Measurements from ENCODE around the gene ETFB.

ETFB gene

GRCh38 chr19:51372649-51373504 lies 6.7 kb upstream of the ETFB start, which contains the start of gene NKG7:
NKG7 (minus strand) TSS chr19:51372654; CDS start chr19:51372535, 119 bp downstream.
- DNase-seq: no peak

- DNase-seq: no peak
Measured at GRCh38 chr19:51372021-51372648, 5.9 kb upstream of the ETFB start.

- no peak for DNase-seq
Measured at GRCh38 chr19:51371186-51371690, 5.0 kb upstream of the ETFB start.

- no peak for DNase-seq
Measured at GRCh38 chr19:51370230-51370629, 4.0 kb upstream of the ETFB start.

GRCh38 chr19:51368366-51369282 lies 2.4 kb upstream of the ETFB start, which contains the start of gene CLDND2:
CLDND2 (minus strand) TSS chr19:51369003; CDS start chr19:51368577, 426 bp downstream.
- DNase-seq: no peak

- DNase-seq: no peak
Measured at GRCh38 chr19:51367565-51368365, 1.6 kb upstream of the ETFB start.

GRCh38 chr19:51367255-51367564 lies 1.0 kb upstream of the ETFB start:
- DNase-seq: no peak

GRCh38 chr19:51366389-51367254 lies 434 bp upstream of the ETFB start:
- no peak for DNase-seq

GRCh38 chr19:51365211-51365964 lies 800 bp downstream of the ETFB start:
- no peak for DNase-seq

GRCh38 chr19:51364200-51365106 lies 1.7 kb downstream of the ETFB start:
- DNase-seq: no peak

- DNase-seq: no peak
Measured at GRCh38 chr19:51361239-51361638, 4.9 kb downstream of the ETFB start.

GRCh38 chr19:51359294-51359693 lies 6.9 kb downstream of the ETFB start:
- no peak for DNase-seq

- DNase-seq: no peak
Measured at GRCh38 chr19:51357952-51358351, 8.2 kb downstream of the ETFB start.

- DNase-seq: no peak
Measured at GRCh38 chr19:51356159-51356801, 9.9 kb downstream of the ETFB start.

GRCh38 chr19:51354742-51355148 lies 11.4 kb downstream of the ETFB start:
- no peak for DNase-seq

- no peak for DNase-seq
Measured at GRCh38 chr19:51354103-51354741, 12.0 kb downstream of the ETFB start.

GRCh38 chr19:51352783-51353360 lies 13.3 kb downstream of the ETFB start:
- no peak for DNase-seq
